NCI-H510A (cell line): ENCODE measurements around the gene LRRC1.

Source experiments
- DNase-seq: peaks from one replicate; lab custom pipeline; 2025; lab: John Stamatoyannopoulos, UW

LRRC1 gene

DNA sequence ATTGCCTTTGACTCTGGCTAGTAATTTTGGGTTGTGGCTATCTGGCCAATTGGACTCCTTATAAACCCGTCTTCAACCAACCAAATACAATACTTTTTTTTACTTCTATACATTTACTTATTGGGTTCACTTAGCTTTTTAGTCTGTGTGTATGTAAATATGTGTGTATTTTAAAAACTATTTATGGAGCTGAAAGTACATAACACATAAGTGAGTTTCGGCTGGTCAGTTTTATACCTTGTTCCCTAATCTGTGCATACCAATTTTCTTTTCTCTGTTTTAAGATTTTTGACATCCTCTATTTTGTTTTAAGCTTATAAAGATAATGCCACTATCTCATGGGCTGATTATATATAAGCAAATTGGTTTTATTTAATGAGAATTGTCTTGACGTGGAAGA, 129.5 kb downstream of the LRRC1 start:
- DNase-seq = no peak

DNA sequence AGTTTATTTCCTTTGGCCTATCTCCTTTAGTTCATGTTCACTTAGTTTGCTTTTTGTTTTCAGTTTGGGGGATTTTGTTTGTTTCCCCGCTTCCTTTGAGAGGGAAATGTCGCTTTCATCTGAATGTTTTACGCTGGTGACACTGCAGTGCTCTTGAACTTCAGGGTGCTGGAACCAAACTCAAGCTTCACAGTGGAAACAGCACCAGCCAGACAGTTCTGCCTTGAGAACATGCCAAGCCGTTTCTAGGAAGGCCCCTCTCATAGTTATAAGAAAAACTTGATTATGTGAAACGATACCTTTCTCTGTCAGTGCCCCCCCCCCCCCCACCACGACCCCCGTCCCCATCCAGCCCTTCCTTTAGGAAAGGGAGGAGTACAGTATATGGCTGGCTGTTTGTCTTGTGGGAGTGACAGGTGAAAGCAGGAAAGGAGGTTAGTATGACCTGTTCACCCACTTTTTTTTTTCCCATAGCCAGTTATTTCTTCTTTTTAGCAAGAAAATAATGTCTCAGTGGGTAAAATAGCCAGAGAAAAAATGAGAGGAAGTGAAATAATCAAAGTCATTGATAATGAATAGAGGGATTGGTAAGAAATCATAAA, 130.1 kb downstream of the LRRC1 start:
- peak; percentile 28 for DNase-seq

DNA sequence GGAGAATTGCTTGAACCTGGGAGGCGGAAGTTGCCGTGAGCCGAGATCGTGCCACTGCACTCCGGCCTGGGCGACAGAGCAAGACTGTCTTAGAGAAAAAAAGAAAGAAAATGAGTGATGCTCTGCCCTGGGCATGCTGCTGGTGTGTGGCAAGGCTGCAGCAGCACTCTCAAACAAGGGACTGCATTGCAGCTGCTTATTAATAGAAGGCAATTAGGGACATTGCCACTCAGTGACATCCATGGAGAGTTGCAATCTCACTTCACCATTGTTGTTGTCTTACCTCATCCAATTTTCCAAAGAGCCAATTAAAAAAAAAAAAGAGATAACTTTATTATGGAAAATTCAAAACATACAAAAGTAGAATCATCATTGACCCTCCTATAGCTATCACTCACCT, 131.1 kb downstream of the LRRC1 start:
- DNase-seq = no peak

DNA sequence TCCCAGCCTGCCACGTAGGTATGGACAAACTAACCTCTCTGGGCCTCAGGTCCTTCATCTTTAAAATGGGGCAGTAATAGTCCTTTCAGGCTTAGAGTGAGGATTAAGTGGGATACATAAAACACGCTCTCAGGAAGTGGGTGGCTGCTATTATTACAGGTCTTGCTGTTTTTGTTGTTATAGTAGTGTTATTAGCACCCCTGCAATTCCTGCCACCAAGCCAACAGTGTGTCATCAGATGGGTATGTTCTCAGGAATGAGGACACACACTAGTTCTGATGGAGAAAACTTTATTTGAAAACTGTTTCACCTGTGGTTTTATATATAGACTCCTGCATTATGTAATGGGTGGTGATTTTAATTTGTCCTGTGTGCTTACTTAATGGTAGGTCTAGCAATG, 131.7 kb downstream of the LRRC1 start:
- no peak for DNase-seq

DNA sequence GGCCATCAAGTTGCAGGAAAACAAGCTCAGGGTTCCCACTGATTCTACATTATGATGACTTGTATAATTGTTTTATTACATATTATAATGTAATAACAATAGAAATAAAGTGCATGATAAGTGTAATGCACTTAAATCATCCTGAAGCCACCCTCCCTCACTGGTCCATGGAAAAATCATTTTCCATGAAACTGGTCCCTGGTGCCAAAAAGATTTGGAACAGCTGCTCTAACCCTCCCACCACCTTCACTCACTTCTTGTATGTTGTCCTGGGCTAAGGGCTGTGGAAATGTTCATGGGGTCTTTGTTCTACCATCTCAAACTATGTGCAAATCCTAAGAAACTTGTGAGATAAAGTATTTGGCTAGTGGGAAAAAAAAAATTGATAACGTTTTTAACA, 133.8 kb downstream of the LRRC1 start:
- no peak for DNase-seq

DNA sequence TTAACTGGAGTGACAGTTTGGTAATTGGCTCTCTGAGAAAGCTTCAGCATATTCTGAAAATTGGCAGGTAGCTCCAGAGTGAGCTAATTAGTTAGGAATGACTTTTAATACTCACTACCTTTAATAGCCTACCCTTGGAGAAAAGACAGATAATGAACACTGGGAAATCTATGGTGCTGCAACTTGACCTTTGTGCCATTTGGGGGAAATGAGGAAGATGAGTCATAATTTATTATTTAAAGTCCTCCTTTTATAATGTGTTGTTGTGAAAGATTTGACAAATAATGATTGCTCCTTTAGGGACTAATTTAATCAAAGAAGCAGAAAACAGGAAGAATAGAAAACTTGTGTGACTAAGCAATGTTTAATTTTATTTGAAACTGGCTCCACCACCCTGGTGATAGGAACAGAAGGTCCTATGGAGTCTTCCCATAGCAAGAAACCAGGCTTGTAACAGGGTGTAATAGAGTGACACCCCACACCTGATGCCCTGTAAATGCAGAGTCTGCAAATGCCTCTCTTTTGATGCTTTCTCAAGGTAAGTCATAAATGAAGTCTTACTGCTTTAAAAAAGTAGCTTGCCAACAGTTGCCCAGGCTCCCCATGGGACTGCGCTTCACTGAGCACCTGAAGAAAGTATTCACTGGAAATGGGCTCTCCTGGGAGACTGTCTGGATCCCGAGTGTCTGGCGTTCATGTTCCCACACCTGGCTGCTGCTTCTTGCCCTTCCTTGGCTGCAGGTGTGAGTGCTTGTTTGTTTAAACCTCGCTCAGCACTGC, 134.4 kb downstream of the LRRC1 start:
- no peak for DNase-seq

DNA sequence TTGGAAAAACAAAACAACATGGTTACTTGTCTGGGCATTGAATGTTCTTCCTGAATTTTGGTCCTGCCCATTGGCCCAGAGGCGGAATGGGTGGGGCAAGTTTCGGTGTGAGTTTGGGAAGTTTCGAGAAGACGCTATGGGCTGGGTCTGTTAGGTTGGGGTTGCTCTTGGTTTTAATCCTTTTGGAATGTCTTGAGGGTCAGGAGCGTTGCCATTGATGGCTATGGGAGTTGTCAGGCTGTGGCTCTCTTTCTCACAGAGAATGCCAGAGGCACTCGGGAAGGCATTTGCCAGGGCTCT, 135.0 kb downstream of the LRRC1 start:
- DNase-seq = no peak

DNA sequence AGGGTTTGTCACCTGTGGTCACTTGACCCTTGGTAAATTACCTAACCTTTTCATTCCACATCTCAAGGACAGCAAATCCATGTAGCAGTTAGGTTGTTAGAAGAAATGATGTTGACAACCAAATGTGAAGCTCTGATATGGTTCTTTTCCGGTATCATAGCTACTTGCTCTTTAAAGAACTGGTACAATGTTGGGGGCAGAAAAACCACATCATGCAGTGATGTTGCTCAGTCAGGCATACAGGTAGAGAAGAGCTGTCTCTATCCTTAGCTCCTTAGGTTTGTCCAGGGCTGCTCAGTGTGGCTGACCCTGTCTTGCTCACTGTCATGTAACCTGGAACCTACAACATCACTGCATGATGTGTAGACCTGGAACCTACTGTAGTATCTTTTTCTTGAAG, 135.5 kb downstream of the LRRC1 start:
- no peak for DNase-seq

DNA sequence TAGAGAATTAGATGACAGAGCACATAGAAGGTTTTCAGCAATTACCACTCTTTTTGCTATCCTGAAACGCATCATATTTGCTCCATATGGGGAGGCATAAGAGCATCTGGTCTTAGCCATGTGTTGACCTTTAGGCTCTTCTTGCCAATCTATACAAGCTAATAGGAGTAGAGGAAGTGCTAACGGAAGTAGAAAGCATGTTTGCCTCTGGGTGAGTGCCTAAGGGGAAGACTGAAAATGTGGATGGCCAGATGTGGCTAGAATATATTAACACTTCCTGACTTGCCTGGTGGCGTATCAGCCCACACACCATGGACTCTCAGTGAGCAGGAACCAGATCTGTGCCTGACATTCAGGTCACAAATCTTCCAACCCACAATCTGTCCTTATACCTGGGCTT, 136.3 kb downstream of the LRRC1 start:
- no peak for DNase-seq

DNA sequence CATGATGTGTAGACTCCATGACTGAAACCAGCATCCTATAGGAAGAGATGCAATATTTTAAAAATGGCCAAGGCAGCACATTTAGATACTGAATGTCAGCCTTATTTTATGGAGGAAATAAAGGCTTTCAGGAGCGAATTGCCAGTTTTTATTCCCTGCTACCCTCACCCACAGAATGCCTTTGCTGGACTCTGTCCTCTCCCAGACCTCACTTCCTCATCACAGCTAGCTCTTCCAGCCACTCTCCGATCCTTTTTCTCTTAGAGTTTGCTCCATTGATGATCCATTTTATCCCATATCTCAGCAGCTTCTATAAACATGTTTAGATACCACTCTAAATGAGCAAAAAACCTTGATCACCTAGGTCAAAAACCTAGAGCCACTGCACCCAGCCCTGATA, 137.7 kb downstream of the LRRC1 start:
- no peak for DNase-seq

DNA sequence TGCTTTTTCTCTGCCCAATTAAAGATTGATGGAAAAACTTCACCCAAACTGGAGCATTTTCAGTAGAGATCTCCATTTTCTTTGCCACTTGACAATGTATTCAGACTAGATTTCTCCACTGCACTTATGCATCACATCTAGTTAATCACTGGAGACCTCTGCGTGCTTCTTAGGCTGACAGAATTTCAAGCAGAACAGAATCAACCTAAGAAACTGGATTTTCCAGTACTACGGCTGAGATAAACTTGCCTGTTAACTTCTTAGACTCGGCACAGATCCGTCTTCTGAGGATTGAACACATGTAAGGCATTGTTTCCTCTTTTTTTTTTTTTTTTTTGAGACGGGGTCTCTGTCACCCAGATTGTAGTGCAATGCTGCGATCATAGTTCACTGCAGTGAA, 139.2 kb downstream of the LRRC1 start:
- DNase-seq = no peak

DNA sequence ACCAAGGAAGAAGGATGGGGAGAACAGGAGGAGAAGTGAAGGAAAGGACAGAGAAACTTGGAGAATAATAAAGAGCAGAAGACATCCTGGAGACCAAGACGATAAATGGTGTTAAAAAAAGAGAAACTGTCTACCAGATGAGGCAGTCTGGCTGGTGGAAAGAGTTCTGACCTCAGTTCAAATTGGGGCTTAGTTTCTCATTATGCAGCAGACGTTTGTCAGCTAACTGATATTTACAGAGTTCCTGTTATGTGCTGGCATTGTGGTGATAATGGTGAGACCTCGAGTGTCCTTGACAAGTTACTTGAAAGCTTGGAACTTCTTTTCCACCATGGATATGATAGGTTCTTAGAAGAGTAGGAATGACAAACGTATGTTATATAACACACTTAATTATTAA, 142.7 kb downstream of the LRRC1 start:
- DNase-seq = no peak

DNA sequence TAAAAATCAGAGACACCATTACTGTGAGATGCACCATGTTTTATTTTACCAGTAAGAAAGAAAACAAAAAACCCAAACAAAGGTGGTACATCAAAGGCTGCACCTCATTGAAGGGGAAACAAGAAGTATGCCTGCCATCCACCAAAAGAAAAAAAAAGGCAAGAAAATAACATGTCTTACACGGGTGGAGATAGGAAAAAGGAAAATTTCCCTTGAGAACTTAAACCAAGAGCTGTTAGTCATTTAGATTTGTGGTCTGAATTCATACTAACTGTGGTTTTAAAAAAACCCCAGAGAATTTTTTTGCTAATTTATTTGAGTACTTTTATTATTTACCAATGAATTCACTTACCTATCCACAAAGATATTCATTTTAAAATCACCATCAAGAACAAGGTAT, 144.0 kb downstream of the LRRC1 start:
- DNase-seq = no peak

DNA sequence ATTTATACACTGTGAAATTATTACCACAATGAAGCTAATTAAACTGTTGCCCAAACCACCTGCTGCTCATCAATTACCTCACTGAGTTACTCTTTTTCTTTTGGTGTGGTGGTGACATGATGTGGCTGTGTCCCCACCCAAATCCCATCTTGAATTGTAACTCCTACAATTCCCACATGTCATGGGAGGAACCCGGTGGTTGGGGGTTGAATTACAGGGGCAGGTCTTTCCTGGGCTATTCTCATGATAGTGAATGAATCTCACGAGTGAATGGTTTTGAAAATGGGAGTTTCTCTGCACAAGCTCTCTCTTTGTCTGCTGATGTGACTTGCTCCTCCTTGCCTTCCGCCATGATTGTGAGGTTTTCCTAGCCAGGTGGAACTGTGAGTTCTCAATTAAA, 145.0 kb downstream of the LRRC1 start:
- no peak for DNase-seq

DNA sequence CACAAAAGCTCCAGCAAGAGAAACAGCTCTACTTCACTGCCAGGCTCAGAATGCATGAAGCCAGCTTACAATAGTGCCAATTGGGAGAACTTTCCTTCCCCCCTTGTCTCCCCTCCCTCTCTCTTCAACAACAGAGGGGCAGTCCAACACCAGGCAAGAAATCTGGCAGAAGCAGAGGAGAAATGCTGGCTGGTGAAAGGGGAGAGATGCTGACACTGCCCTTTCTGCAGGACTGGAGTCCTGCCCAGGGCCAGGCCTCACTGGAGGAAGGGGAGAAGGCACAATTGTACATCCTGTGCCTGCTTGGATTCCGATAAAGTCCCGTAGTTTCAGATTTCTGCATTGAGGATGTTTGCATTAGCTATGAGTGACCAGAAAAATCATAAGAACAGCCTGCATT, 148.6 kb downstream of the LRRC1 start:
- DNase-seq = no peak

DNA sequence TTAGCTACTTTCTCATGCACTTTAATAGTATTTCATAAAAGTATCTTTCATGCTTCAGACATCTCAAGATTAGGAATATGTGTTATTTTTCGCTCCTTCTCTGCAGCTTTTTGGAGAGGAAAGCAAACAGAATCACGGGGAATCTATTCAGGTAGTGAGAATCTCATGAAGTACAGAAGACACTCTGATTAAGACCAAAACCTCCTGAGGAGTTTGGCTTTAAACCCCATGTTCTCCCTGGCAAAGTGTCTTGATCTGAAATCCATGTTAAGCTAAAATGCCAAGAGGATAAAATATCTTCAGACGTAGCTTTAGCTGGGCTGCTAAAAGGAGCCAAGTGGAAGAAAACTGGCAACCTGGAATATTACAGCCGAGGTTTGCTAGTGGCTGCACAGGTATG, 149.3 kb downstream of the LRRC1 start:
- DNase-seq = no peak

DNA sequence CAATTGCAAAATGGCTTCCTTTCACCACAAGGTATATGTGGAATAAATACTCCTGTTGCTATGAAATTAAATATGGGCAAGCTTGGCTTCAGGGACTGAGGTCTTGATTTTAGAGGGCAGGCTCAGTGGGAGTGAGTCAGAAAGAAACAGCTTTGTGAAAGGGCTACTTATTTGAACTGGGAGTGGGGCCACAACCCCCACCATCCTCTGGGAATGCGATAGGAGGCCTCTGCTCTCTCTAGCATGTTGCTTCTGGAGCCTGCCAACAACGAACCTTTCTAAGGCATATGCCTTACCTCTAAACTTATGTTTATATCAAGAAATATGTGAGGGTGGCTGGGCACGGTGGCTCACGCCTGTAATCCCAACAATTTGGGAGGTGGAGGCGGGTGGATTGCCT, 149.7 kb downstream of the LRRC1 start:
- DNase-seq = no peak

DNA sequence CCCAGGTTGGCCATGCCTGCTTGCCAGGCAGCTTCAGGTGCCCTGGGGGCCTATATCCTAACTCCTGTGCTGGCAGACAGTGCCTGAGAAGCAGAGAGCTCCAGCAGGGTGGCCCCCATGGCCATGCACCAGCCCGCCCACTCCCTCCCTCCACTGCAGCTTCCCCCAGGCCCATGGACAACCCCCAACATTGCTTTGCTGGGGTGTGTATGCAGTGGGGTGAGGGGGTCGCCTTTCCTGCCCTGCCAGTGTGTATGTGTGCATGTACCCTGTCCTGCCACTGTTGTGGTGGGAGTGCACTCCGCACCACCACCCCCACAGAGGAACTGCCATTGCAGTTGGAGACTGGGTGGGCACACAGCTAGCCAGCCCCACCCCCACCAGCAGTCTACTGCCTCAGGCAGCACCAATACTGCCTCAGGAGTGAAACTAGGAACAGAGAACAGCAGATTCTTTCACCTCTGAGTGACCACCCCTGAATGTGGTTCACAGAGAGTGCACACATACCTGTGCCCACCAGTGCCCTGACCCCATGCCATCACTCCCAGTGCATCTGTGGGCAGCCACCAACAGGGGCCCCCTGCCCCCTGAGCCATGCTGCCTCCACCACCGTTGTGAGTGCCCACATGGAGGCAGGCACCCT, 151.1 kb downstream of the LRRC1 start:
- no peak for DNase-seq

DNA sequence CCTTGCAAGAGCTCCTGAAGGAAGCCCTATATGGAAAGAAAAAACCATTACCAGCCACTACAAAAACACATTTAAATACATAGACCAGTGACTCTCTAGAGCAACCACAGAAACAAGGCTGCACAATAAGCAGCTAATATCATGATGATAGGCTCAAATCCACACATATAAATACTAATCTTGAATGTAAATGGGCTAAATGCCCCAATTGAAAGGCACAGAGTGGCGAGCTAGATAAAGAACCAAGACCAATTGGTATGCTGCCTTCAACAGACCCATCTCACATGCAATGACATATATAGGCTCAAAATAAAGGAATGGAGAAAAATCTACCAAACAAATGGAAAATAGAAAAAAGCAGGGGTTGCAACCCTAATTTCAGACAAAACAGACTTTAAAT, 153.0 kb downstream of the LRRC1 start:
- no peak for DNase-seq

DNA sequence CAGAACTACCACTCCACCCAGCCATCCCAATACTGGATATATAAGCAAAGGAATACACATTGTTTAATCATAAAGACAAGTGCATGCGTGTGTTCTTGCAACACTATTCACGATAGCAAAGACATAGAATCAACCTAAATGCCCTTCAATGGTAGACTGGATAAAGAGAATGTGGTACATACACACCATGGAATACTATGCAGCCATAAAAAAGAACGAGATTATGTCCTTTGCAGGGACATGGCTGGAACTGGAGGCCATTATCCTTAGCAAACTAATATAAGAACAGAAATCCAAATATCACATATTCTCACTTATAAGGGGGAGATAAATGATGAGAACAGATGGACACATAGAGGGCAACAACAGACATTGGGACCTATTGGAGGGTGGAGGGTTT, 156.6 kb downstream of the LRRC1 start:
- DNase-seq = no peak

DNA sequence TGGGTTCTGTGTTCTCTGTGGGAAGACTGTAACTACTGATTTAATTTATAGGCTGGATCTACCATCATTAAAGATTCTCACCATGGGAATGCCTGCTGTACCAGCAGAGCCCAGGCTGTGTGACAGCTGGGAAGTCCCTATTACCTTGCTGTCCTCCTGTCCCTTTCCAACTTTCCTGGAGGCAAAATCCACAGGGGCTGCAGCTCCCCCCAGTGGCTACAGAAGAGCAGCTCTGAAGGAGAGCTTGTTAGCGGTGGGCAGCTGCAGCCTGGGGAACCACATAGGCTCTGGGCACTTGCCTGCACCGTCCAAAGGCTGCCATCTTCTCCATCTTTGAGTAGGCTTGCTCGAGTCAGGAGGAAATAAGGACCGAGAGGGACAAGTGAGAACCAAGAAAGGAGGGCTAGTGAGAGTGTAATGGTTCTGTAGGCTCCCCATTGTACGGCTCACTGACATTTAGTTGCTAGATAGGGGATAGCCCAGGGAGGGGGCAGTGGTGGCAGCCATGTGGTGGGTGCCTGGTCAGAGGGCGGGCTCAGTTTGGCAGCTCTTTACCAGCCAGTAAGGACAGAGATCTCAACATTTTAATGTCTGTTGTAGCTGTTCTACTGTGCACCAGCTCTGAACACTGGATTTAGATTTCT, 161.4 kb downstream of the LRRC1 start:
- peak; percentile 91 for DNase-seq

DNA sequence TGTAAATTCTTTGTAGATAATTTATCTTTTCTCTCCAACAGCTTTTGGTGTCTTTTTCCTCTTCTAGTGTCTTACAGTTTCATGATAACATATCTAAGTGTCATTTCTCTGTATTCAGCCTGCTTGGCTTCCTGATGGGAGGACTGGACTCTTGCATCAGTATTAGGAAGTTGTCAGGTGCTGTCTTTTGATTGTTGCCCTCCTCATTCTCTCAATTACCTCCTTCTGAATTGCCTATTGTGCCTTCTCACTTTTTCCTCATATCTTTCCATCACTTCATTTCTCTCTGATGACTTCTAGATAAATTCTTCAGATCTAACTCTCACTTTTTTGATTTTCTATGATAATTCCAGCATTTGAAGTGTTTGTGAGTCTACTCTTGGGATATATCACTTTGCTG, 162.0 kb downstream of the LRRC1 start:
- no peak for DNase-seq

DNA sequence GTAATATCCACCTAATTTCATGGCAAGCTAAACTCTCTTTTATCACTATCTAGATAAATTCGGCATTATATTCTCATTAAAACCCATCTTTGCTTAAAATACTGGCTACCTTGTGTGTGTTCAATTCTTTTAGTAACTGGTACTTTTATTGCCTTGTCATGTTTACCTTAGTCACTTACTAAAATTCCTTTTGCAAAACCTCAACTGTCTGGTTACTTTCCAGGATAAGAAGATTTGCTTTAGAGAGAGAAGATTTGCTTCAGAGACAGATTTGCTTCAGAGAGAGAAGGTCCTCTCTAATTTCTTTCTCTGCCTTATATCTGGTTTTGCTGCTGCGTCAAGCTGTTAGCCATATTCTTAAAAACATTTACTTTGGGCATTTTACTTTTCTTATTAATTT, 164.9 kb downstream of the LRRC1 start:
- no peak for DNase-seq
